Measurements from ENCODE around the gene TTC31.
A peak's percentile ranks its signal among the peaks of the same experiment; 100 is the strongest.

TTC31 gene

GRCh38 chr2:74527741-74528140, 44.9 kb downstream of the TTC31 start:
- DNase-seq: no peak

- no peak for DNase-seq
These were observed 45.9 kb downstream of the TTC31 start for GRCh38 chr2:74528600-74529356.

- peak; percentile 100 for DNase-seq
These were observed 46.7 kb downstream of the TTC31 start, which contains the start of the genes AUP1 and HTRA2 for GRCh38 chr2:74529357-74530238. Gene AUP1, minus strand, starts transcription at chr2:74529706. Its CDS starts 77 bp downstream, at chr2:74529629. Gene HTRA2, plus strand, starts transcription at chr2:74529933. Its CDS starts 74 bp downstream, at chr2:74530007.

- DNase-seq: no peak
These were observed 47.6 kb downstream of the TTC31 start for GRCh38 chr2:74530239-74531187.

GRCh38 chr2:74531666-74532065, 48.8 kb downstream of the TTC31 start:
- no peak for DNase-seq

- DNase-seq: peak; percentile 48
These were observed 49.3 kb downstream of the TTC31 start for GRCh38 chr2:74532222-74532621.

DNA sequence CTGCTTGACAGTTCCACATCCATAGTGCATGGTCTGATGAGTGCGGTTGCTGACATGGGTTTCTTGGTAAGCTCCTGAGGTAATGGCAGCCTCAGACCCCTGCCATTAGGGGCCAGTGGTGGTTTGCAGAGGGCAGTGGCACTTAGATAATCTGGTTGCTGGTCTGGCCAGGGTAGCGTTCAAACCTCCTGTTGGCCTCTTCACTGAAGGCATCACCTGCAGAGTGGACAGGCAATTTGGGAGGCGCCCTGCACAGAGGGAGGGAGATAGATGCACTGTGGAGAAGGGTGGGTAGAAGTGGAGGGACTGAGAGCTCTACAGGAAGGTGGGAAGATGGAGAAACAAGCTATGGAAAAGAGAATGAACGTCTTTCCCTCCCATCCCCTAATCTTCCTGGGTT, 50.6 kb downstream of the TTC31 start:
- DNase-seq: no peak

DNA sequence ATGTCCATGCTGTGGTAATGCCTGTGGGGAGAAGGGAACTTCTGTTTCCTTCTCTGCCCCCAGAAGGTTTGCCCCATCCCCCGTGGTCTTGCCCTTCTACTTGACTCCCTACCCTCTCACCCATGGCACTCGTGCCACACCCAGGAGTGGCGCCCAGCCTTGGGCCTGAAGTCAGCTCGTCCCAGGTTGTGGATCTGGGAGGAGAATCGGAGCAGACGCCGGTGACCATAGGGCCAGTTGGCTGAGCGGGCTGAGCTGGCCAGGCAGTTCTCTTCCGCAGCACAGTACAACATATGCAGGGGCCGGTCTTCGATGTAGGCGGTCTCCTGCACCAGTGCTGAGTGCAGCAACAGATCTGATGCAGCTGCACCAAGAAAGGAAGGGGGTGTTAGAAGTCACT, 51.5 kb downstream of the TTC31 start:
- DNase-seq: no peak

DNA sequence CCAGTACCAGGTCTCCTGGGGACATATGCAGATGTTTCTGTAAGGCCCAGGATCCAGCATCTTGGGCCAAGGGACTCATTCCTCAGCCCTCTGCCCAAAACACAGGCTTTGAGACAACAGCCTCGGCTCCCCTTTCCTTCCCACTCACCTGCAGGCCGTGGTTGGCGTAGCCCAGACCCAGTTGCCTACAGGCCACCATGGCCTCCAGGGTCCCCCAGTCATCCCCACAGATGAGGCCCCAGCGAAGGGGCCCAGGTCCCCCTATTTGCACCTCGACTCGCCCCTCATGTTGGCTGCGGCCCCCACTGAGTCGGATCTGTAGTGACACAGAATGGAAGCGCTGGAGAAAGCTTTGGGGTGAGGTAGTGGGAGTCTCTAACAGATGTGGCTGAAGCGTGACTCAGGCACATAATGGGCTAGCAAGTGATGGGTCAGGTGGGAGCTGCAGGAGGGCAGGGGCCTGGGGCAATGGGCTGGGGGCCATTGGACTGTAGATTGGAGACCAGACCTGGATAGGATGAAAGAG, 52.6 kb downstream of the TTC31 start:
- DNase-seq: no peak

DNA sequence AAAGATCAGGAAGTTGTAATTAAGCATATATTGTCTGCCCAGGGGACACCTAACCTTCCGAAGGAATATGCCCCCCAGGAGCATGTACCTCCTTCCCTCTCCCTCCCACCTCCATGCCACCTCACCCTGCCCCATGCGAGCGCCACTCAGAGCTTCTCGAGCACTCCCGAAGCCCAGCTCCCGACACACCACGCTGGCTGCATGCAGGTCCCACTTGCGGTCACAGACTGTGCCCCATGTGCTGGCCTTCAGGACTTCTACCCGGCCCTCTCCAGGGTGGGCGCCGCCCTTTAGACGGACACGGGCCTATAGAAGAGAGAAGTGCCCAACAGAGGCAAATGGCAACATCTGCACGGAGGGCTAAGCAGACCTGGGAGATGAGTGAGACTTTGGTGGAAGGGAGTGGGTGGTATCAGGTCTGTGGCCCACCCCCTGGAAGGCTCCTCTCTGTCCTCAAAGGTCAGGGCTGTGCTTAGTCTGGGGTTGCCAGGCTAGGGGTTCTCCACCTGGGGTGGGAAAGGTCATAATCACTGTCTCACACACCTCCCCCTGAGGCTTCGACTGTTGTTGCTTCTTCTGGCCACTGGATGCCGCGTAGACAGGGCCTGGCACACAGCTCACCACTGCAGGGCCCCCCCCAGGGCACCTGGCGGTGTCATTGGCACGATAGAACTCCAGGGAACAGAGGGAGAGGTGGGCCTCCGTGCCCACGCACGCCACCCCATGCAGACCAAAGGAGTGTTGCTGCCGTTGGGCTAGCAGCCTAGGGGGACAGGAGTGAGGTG, 53.5 kb downstream of the TTC31 start:
- no peak for DNase-seq

DNA sequence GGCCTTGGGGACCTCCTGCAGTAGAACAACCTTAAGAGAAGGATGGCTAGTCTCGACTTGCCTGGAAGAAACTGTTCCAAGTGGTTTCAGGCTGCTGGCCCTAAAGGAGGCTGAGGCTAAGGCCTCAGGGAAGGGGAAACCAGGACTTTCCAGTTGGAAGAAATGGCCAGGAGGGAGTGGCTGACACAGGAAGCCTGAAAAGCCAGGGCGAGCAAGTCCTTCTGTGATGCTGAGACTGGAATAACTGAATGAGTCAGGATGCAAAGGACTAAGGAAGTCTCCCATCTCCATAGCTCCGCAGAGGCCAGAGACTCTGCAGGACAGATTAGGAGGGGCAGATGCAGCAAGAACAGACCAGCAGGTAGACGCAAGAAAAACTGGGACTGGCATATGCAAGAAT, 54.3 kb downstream of the TTC31 start:
- DNase-seq: no peak

DNA sequence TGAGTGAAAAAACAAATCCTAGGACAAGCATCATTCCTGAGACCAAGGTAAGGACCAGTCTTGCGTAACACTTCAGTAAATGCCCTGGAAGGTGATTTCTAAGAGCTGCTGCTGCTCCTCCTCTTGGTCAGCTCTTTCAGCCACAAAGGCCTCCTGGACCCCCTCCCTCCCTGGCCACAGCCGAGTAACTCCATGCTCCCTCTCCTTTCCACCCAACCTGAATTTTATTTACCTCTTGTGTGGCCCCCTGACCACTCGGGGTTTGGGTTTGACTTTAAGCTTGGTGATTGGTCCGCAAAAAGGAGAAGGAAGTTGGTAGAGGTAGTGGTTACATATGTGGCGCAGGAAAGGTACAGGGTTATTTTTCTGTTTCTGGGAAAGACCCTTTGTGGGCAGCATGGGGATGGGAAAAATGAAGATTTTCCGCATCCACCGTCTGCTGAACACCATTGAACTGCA, 56.0 kb downstream of the TTC31 start:
- DNase-seq: no peak

DNA sequence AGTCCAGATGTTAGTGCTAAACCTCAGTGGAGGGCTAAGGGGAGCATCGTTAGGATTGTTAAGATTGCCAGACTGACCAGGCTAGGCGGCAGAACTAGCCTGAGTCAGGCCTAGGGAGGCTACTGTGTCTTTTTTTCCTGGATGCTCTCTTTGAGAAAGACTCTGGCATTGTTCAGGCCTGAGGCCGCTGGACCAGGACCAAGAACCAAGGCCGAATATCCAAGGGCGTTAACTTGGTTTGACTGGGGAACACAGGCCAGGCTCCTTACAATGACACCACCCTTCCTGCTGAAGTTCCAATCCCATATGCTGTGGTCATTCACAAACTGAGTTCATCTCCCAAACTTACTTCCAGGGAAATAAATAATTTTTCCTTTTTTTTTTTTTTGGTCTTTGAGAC, 57.4 kb downstream of the TTC31 start:
- no peak for DNase-seq

DNA sequence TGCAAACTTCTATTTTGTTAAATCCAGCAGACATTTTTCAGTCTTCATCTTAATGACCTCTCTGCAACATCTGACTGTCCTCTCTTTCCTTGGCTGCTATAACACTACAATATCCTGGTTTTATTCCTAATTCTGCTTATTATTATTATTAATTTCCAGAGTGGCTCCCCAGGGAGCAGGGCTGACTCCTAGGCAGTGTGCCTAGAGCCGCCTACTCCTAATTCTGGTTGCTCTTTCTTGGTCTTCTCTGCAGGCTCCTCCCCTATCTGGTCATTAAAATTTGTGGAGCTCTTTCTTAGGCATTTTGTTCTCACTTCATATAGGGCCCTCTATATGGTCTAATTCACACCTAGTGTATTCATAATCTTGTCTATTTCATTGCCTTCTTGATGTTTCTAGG, 60.1 kb downstream of the TTC31 start:
- DNase-seq: no peak
